Mammary microvascular endothelial cell (primary cell): Measurements from ENCODE around the gene GART. TPM values are rescaled to one million over a fixed set of nuclear protein-coding genes. Genes with fewer than 3 reads are reported as not detected.

ENCODE experiments used
- total RNA-seq: library from RNA; depleted of rRNA; stranded (reverse); fragments of >200 nt; gene quantifications from 2 replicates; pipeline ENCODE4 v1.2.3, GENCODE V29; 2015

GART gene
- total RNA-seq, result 109 and 151 TPM in 2 replicates

GRCh38 chr21:33541756-33542639, at the start of gene GART:
Gene GART (minus strand): TSS chr21:33542117. CDS start chr21:33539315, 2,802 bp downstream.

GRCh38 chr21:33588485-33589335, 46.8 kb upstream of the GART start, which contains the start of gene DONSON:
Gene DONSON (minus strand): TSS chr21:33588684. CDS start chr21:33588641, 43 bp downstream.

DNA sequence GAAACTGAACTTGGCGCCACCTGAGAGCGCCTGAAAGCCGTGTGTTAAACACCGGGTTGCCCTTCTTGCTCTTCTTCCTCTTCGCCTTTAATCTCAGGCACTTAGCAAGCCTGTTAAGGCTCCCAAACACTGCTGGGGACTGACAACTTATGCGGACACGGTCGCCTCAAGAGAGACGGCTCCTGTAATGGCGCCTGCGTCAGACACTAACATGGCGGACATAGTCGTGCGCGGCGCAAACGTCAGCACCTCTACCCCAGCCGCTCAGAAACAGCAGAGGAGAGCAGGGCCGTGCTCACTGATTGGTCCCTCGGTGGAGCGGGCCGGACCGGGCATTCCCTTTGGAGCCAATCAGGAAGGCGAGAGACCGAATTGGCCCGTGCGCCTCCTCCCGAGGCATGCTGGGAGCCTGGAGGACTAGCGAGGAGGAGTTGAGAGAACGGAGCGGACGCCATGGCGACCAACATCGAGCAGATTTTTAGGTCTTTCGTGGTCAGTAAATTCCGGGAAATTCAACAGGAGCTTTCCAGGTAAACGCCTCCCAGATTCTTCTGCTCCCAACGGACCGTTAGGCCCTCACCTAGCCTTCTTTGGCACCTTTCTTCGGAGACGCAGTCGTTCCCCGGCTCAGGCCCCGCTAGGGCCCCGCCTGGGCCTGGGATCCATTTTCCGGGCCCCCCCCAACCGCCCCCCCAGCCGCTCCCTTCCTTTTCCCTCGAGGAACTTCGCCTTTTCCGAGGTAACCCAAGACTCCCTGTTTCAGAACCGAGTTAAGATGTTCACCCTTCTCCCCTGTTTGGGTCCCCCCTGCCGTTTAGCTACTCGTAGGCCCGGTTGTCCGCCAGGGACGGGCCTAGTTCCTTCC, 955 bp upstream of the GART start, which contains the start of gene SON:
TSS of gene SON (plus strand) at position 399 of the 865 bp plus-strand sequence. CDS start at position 454, 55 bp downstream.

GRCh38 chr21:33491373-33492102, 50.4 kb downstream of the GART start, which contains the start of gene DNAJC28:
Gene DNAJC28 (minus strand): TSS chr21:33491716. CDS start chr21:33489393, 2,323 bp downstream.

DNA sequence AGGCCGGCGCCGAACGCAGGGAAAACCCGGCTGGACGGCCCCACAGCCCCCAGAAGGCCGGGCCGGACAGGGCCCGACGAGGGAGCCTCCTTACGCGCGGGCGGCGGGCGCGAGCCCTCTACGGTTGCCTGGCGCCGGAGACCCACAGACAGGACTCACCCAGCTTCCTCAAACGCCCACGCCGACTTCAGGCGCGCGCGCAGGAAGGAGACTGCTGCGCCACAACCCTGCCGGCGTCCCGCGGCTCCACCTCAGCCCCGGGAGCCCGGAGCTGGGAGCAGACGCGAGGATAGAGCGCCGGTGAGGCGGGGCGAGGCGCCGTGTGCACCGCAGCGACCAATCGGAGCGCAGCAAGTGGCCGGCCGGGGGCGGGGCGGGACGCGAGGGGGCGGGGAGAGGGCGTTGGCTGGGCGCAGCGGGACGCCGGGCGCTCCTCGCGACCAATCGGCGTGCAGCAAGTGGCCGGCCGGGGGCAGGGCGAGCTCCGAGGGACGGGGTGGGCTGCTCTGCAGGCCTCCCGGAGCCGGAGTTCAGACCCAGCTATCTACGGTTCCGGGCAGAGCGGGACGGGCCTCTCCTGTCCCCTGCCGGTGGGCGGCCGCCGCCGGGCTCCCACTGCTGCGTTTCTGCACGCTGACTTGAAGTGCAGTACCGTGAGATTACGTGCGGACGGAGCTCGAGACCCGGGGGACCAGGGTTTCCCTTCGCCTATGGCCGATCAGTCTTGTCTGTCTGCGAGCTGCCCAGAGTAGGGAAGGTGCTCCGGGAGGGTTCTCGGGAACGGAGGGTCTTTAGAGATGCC, 62.0 kb downstream of the GART start, which contains the start of gene TMEM50B:
TSS of gene TMEM50B (minus strand) at position 296 of the 802 bp plus-strand sequence. CDS start 11,089 bp downstream, outside the sequence.

Other genes starting within 250 kb of the GART start
- 20.7 and 28.0 TPM in 2 replicates for gene IFNAR1, start 217.1 kb downstream of the GART start, total RNA-seq
- 46.1 and 56.6 TPM in 2 replicates for gene IFNGR2, start 138.7 kb downstream of the GART start, total RNA-seq
- gene TMEM50B, start 62.1 kb downstream of the GART start, total RNA-seq, result 26.2 and 38.2 TPM in 2 replicates
- gene DNAJC28, start 50.4 kb downstream of the GART start, total RNA-seq, result 0.64 and 2.8 TPM in 2 replicates
- gene SON, start 921 bp upstream of the GART start, total RNA-seq, result 174 and 307 TPM in 2 replicates
- gene DONSON, start 46.6 kb upstream of the GART start, total RNA-seq, result 28.2 and 33.3 TPM in 2 replicates
- gene CRYZL1, start 99.6 kb upstream of the GART start, total RNA-seq, result 17.8 and 23.1 TPM in 2 replicates
- 41.2 and 48.8 TPM in 2 replicates for gene ITSN1, start 100.4 kb upstream of the GART start, total RNA-seq